SW480 (cell line): ENCODE measurements around the gene TINCR.

Source experiments
- DNase-seq: peaks from one replicate; pipeline ENCODE4 v3.0.0-alpha.2; 2016; ENCODE audit warnings: low spot score

TINCR gene

GRCh38 chr19:5558101-5558621 is 9.6 kb downstream of the TINCR start:
- no peak for DNase-seq

GRCh38 chr19:5557691-5558090 is 10.1 kb downstream of the TINCR start:
- no peak for DNase-seq

- DNase-seq, result no peak
Observed at GRCh38 chr19:5554828-5555227, 12.9 kb downstream of the TINCR start.

- DNase-seq, result no peak
Observed at GRCh38 chr19:5553892-5554291, 13.9 kb downstream of the TINCR start.

- peak; percentile 64 for DNase-seq
Observed at GRCh38 chr19:5547881-5548280, 19.9 kb downstream of the TINCR start.

- DNase-seq, result no peak
Observed at GRCh38 chr19:5545984-5546383, 21.8 kb downstream of the TINCR start.

- no peak for DNase-seq
Observed at GRCh38 chr19:5545051-5545450, 22.7 kb downstream of the TINCR start.

GRCh38 chr19:5542665-5543064 is 25.1 kb downstream of the TINCR start:
- no peak for DNase-seq

- no peak for DNase-seq
Observed at GRCh38 chr19:5541456-5541855, 26.3 kb downstream of the TINCR start.

- no peak for DNase-seq
Observed at GRCh38 chr19:5540208-5540607, 27.5 kb downstream of the TINCR start.

GRCh38 chr19:5537870-5538269 is 29.9 kb downstream of the TINCR start:
- DNase-seq, result no peak

- peak; percentile 65 for DNase-seq
Observed at GRCh38 chr19:5536982-5537579, 30.7 kb downstream of the TINCR start.

- peak; percentile 34 for DNase-seq
Observed at GRCh38 chr19:5536337-5536894, 31.3 kb downstream of the TINCR start.

GRCh38 chr19:5534787-5535586 is 32.8 kb downstream of the TINCR start:
- no peak for DNase-seq

- no peak for DNase-seq
Observed at GRCh38 chr19:5533257-5533656, 34.5 kb downstream of the TINCR start.

GRCh38 chr19:5530701-5531100 is 37.1 kb downstream of the TINCR start:
- no peak for DNase-seq

- no peak for DNase-seq
Observed at GRCh38 chr19:5526691-5527090, 41.1 kb downstream of the TINCR start.

GRCh38 chr19:5524081-5524480 is 43.7 kb downstream of the TINCR start:
- DNase-seq, result no peak

GRCh38 chr19:5522106-5522505 is 45.6 kb downstream of the TINCR start:
- DNase-seq, result no peak

- DNase-seq, result no peak
Observed at GRCh38 chr19:5520501-5520900, 47.3 kb downstream of the TINCR start.

- DNase-seq, result no peak
Observed at GRCh38 chr19:5519076-5519475, 48.7 kb downstream of the TINCR start.

- no peak for DNase-seq
Observed at GRCh38 chr19:5515737-5516136, 52.0 kb downstream of the TINCR start.

GRCh38 chr19:5514001-5514400 is 53.8 kb downstream of the TINCR start:
- no peak for DNase-seq
